Uterine smooth muscle cell (primary cell): ENCODE results near the gene SEPTIN2. TPM values are rescaled to one million over a fixed set of nuclear protein-coding genes. Genes with fewer than 3 reads are reported as not detected.

Experiments used
- total RNA-seq: library from RNA; depleted of rRNA; stranded (reverse); fragments of >200 nt; gene quantifications from 2 replicates; pipeline ENCODE4 v1.2.3, GENCODE V29; 2014

Gene SEPTIN2
- total RNA-seq = 328 and 388 TPM in 2 replicates

GRCh38 chr2:241315879-241316631 lies at the start of gene SEPTIN2:
SEPTIN2 (plus strand) TSS chr2:241315925; CDS start chr2:241324233, 8,308 bp downstream.

GRCh38 chr2:241315093-241315878 lies 439 bp upstream of the SEPTIN2 start, which contains the start of gene HDLBP:
HDLBP (minus strand) TSS chr2:241315672; CDS start chr2:241266869, 48,803 bp downstream.

GRCh38 chr2:241355983-241356870 lies 40.5 kb downstream of the SEPTIN2 start, which contains the start of gene FARP2:
FARP2 (plus strand) TSS chr2:241356285; CDS start chr2:241373108, 16,823 bp downstream.

Other genes with a start within 250 kb of the SEPTIN2 start
- 32.0 and 54.6 TPM in 2 replicates for gene MTERF4, start 213.6 kb upstream of the SEPTIN2 start, total RNA-seq
- gene PASK, start 166.5 kb upstream of the SEPTIN2 start, total RNA-seq = 5.2 and 10.8 TPM in 2 replicates
- gene PPP1R7, start 165.5 kb upstream of the SEPTIN2 start, total RNA-seq = 78.4 and 90.4 TPM in 2 replicates
- gene ANO7, start 127.2 kb upstream of the SEPTIN2 start, total RNA-seq = 0.37 and 0.44 TPM in 2 replicates
- 892 and 1,286 TPM in 2 replicates for gene HDLBP, start 253 bp upstream of the SEPTIN2 start, total RNA-seq
- 26.5 TPM in 2 replicates for gene FARP2, start 40.4 kb downstream of the SEPTIN2 start, total RNA-seq
- gene STK25, start 192.7 kb downstream of the SEPTIN2 start, total RNA-seq = 170 and 196 TPM in 2 replicates
- gene BOK, start 242.8 kb downstream of the SEPTIN2 start, total RNA-seq = 10.6 and 13.6 TPM in 2 replicates